GM19452 (cell line): ENCODE measurements around the gene NOSIP.
A peak's percentile ranks its signal among the peaks of the same experiment; 100 is the strongest.

Experiments used
- ATAC-seq: cut with Tn5 transposase; IDR thresholded peaks from one replicate; pipeline ENCODE4 v1.9.1; 2021; ENCODE audit not compliant: unreplicated experiment

NOSIP gene

DNA sequence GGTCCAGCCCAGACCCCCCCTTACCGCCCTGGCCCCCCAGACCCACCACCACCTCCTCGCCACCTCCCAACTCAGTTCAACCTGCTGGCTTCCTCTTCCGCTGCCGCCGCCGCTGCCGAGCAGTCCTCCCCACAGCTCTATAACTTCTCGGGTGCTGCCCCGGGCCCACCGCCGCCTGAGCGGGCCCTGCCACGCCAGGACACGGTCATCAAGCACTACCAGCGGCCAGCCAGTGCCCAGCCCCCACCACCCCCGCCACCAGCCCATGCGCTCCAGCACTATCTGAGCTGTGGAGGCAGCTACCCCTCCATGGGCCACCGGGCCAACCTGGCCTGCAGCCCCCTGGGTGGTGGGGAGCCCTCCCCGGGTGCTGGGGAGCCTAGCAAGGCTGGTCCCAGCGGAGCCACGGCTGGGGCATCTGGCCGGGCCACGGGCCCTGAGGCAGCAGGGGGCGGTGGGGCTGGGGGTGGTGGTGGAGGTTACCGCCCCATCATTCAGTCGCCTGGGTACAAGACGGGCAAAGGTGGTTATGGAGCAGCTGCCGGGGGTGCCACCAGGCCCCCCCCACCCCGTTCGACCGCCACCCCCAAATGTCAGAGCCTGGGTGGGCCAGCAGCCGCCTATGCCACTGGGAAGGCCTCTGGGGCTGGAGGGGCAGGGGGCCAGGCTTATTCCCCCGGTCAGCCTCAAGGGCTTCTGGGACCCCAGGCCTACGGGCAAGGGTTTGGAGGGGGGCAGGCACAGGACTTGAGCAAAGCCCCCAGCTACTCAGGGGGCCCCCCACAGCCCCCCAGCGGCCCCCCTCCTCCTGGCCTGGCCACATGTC, 14.8 kb upstream of the NOSIP start:
- no peak for ATAC-seq

- no peak for ATAC-seq
Measured at GRCh38 chr19:49594157-49594992, 14.0 kb upstream of the NOSIP start.

DNA sequence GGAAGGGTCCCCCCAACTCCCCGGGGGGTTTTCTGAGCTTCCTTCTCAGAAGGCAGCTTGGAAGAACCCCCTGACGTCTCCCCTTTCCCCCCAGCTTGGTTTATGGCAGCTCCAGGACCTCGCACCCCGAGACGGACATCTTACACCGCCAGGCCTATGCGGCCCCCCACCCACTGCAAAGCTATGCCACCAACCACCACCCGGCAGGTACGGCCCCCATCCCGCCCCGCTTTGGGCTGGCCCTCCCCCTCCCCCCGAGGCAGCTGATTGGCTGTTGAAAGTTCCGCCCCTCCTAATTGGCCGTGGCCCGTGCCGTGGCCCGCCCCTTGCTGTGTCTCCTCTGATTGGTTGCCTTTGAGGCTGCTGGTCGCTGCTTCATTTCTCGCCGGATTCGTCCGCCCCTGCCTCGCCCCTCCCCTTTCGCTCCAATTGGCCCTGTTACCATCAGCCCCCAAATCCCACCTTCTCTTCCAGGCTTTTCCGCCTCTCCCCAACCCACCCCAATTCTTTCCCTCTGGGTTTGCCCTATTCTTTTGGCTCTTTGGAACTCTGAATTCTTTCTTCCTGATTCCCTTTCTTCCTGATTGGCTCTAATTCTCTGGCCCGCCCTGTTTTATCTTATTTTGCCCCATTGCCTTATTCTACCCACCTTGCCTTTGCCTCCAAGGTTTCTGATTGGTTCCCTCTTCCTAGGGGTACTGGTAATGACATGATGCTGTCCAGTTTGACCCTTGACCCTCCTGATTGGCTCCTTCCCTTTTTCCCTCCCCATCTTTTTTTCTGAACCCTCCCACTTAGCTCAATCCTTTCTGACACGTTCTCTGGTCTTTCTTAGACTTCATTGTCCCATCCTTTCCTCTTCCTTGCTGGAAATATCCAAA, 13.1 kb upstream of the NOSIP start:
- peak; percentile 41 for ATAC-seq

DNA sequence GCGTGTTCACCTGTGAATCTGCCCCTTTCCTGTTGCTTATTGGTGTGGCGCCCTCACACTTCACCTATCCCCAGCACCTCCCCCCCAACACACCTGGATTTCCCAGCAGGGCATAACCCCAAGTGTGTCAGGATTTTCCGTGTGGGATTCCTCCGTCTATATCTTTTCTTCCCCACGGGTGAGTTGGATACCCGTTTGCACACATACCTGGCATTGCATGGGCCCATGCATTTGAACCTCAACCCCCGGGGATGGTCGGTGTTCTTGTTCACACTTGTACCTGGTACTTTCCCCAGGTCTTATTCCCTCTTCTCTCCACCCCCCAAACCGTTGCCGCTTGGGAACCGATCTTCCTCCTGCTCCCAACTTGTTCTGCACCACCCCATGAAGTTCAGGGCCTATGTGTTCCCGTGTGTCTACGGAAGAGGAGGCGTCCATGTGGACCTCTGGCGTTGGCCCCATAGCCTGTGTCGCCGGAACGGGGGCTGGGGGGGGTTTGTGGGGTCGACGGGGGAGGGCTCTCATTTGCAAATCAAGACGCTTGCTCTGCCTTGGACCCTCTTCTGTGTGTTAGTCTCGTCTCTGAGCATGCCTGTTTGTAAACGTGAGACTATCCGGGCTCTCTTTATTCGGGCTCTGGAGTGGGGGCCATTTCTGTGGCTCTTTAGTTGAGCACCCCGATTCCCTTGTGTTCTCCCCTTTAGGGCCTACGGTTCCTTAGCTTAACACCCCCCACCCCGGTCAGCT, 12.3 kb upstream of the NOSIP start:
- ATAC-seq: no peak

DNA sequence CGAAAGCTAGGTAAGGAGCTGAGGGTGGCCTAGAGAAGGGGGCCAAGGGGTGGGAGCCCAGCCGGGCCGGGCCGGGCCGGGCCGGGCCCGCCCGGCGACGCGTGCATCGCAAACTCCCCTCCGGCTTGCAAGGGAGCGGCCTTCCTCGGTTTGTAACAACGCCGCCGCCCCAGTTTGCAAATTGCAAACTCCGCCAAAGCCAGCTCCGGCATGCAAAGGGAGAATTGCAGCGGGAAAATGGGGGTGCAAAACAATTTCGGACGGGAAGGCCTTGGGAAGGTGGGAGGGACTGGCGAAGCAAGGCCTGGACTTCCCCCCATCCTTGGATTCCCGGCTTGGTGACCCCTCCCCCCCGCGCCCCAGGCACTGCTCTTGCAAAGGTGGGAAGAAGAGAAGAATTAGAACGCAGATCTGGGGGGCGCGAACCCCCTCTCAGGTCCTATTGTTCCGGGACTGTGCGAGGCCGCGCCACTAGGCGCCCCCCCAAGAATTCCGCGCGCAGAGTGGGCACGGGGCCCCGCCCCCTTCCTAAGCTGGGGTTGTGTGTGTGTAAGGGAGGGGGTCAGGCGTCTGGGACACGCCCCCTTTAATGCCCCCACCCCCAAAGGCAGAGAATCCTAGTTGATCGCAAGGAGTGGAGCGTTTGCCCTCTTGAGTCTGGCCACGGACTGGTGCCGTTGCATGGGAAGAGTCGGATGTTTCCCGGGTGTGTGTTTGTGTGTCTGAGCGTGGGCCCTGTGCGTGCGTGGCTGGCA, 11.6 kb upstream of the NOSIP start:
- ATAC-seq: no peak

- ATAC-seq: no peak
Measured at GRCh38 chr19:49590971-49591730, 10.8 kb upstream of the NOSIP start, which contains the start of gene PRR12. TSS of gene PRR12 (plus strand) at chr19:49591182. CDS start at chr19:49591655, 473 bp downstream.

GRCh38 chr19:49590071-49590970, 10.0 kb upstream of the NOSIP start:
- ATAC-seq: peak; percentile 57

- ATAC-seq: no peak
Measured at GRCh38 chr19:49589502-49589905, 9.1 kb upstream of the NOSIP start.

DNA sequence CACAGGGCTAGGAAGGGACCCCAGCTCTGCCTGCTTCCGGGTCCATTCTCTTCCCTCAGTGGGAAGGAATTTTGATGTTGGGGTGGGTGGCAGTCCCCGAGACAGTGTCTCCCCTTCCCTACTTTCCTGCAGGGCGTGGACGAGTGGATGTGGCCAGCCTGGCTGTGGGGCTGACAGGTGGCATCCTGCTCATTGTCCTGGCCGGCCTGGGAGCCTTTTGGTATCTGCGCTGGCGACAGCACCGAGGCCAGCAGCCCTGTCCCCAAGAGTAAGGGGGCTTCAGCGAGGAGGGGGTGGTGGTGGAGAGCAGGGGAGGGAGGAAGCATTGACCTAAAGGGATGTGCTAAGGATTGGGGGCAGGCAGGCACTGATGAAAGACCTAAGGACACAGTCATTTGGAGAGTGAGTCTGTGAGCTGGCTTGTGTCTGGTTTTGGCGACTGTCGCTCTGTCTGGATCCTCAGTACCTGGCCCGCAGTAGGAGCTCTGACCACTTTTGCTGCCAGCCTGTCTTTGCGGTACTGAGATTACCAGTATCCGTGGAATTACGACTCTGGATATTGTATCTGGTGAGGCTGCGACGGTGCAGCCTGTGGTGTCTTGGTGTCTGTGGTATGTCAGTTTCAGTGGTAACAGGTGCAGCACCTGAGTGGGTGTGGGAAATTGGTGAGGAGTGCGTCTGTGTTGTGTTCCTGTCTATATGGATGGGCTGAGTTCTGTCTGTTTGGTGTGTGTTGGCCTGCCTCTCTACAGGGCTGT, 8.2 kb upstream of the NOSIP start:
- no peak for ATAC-seq

GRCh38 chr19:49587227-49587626, 6.9 kb upstream of the NOSIP start:
- no peak for ATAC-seq

DNA sequence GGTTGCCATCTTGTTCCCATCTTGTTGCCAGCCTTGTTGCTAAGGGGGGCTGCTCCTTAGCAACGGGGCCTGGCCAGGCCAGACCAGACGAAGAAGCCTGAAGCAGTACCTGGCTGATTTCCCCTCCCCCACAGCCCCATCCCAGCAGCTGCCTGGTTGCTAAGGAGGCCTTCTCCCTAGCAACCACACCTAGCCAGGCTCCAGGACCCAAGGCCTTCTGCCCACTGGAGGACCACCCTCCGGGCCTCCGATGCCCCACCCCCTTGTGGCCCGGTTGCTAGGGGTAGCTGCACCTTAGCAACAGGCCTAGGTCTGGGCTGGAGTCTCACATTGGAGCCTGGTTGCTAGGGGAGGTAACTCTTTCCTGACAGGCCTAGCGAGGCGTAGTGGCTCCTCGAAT, 4.7 kb upstream of the NOSIP start:
- no peak for ATAC-seq

DNA sequence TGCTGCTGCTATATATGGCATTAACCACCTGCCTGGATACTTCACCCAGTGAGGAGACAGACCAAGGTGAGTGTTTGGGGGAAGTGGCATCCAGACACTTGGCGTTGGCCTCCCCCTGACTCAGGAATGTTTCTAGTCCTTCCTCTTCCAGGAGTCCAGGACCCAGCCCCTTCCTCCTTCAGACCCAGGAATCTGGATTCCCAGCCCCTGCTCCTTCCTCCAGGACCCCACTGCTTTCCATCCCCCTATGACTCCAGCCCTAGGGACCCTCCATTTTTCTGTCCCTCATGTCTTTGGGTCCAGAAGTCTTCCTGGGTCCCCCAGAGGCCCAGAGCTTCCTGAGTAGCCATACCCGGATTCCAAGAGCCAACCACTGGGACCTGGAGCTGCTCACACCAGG, 2.9 kb upstream of the NOSIP start:
- ATAC-seq: no peak

- no peak for ATAC-seq
Measured at GRCh38 chr19:49581007-49581508, 702 bp upstream of the NOSIP start, which contains the start of gene PRRG2. TSS of gene PRRG2 (plus strand) at chr19:49581316. CDS start at chr19:49583220, 1,904 bp downstream.

DNA sequence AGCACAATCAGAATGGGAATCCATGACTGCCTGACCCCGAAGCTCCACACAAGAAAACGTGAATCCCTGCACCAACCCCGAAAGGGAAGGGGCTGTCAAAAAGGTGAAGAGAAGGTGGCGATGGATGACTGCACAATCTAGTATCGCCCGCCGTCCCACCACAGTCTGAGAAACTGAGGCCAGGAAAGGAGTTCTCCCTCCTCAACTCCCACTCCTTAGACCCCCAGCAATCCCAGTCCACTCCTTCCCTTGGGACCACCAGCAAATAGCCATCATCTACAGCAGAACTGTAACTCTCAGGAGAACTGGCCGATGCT, 451 bp downstream of the NOSIP start:
- ATAC-seq: no peak

GRCh38 chr19:49579193-49579592, 1.2 kb downstream of the NOSIP start:
- no peak for ATAC-seq

GRCh38 chr19:49574206-49574755, 6.1 kb downstream of the NOSIP start:
- no peak for ATAC-seq

- ATAC-seq: no peak
Measured at GRCh38 chr19:49573425-49573824, 6.9 kb downstream of the NOSIP start.
